H9 (cell line): Measurements from ENCODE around the gene MOB3A. TPM values are rescaled to one million over a fixed set of nuclear protein-coding genes. Genes with fewer than 3 reads are reported as not detected.

Experiments used
- DNase-seq: peaks from one replicate; pipeline ENCODE4 v3.0.0-alpha.2; 2017
- H2AFZ ChIP-seq: one replicate; pipeline ENCODE4 v1.6.1; 2013; ENCODE audit warnings: mild to moderate bottlenecking, low read length, control low read depth, moderate library complexity
- H2AK5ac ChIP-seq: 2 replicates; pipeline ENCODE4 v1.6.1; 2013; ENCODE audit warnings: low read length, control low read depth, mixed read lengths; ENCODE audit not compliant: insufficient read length
- H2BK120ac ChIP-seq: one replicate; pipeline ENCODE4 v1.6.1; 2013; ENCODE audit warnings: low read depth, mild to moderate bottlenecking, low read length, control low read depth, inconsistent platforms; ENCODE audit not compliant: poor library complexity, severe bottlenecking
- H2BK12ac ChIP-seq: 2 replicates; pipeline ENCODE4 v1.6.1; 2013; ENCODE audit warnings: low read length, control low read depth, mixed read lengths, low read depth; ENCODE audit not compliant: insufficient read length
- H2BK15ac ChIP-seq: 2 replicates; pipeline ENCODE4 v1.6.1; 2013; ENCODE audit warnings: low read depth, low read length, control low read depth
- H2BK20ac ChIP-seq: one replicate; pipeline ENCODE4 v1.6.1; 2013; ENCODE audit warnings: low read depth, mild to moderate bottlenecking, low read length, control low read depth, inconsistent platforms; ENCODE audit not compliant: poor library complexity, severe bottlenecking
- H2BK5ac ChIP-seq: 2 replicates; pipeline ENCODE4 v1.6.1; 2013; ENCODE audit warnings: low read length, control low read depth, mixed read lengths; ENCODE audit not compliant: insufficient read length
- H3K14ac ChIP-seq: 2 replicates; pipeline ENCODE4 v1.6.1; 2013; ENCODE audit warnings: low read length, control low read depth; ENCODE audit not compliant: insufficient read depth
- H3K18ac ChIP-seq: 2 replicates; pipeline ENCODE4 v1.6.1; 2013; ENCODE audit warnings: low read depth, mild to moderate bottlenecking, mixed read lengths, low read length, control low read depth; ENCODE audit not compliant: insufficient read length
- H3K23ac ChIP-seq: 2 replicates; pipeline ENCODE4 v1.6.1; 2013; ENCODE audit warnings: low read length, control low read depth, mixed read lengths, low read depth; ENCODE audit not compliant: insufficient read length
- H3K23me2 ChIP-seq: 2 replicates; pipeline ENCODE4 v1.6.1; 2013; ENCODE audit warnings: low read depth, mild to moderate bottlenecking, mixed read lengths, low read length, control low read depth; ENCODE audit not compliant: insufficient read length, poor library complexity, severe bottlenecking
- H3K27ac ChIP-seq: 2 replicates; pipeline ENCODE4 v1.5.1; 2013; ENCODE audit warnings: low read length, control low read depth, mixed read lengths, low read depth; ENCODE audit not compliant: insufficient read length
- H3K27me3 ChIP-seq: 2 replicates; pipeline ENCODE4 v1.6.1; 2013; ENCODE audit warnings: low read length, control low read depth, inconsistent platforms; ENCODE audit not compliant: insufficient read depth
- H3K4ac ChIP-seq: 2 replicates; pipeline ENCODE4 v1.6.1; 2013; ENCODE audit warnings: low read depth, mild to moderate bottlenecking, control low read depth, inconsistent platforms, low read length, moderate library complexity
- H3K4me1 ChIP-seq: 2 replicates; pipeline ENCODE4 v1.6.1; 2013; ENCODE audit warnings: low read length, control low read depth, inconsistent platforms; ENCODE audit not compliant: insufficient read depth
- H3K4me2 ChIP-seq: 2 replicates; pipeline ENCODE4 v1.6.1; 2013; ENCODE audit warnings: low read length, control low read depth, mixed read lengths; ENCODE audit not compliant: insufficient read length, insufficient read depth
- H3K56ac ChIP-seq: 2 replicates; pipeline ENCODE4 v1.6.1; 2013; ENCODE audit warnings: low read depth, mild to moderate bottlenecking, mixed read lengths, low read length, control low read depth; ENCODE audit not compliant: insufficient read length
- H3K79me1 ChIP-seq: 2 replicates; pipeline ENCODE4 v1.6.1; 2013; ENCODE audit warnings: low read depth, mild to moderate bottlenecking, moderate library complexity, low read length, control low read depth, inconsistent platforms; ENCODE audit not compliant: insufficient read depth, poor library complexity, severe bottlenecking
- H3K79me2 ChIP-seq: 2 replicates; pipeline ENCODE4 v1.6.1; 2013; ENCODE audit warnings: low read length, control low read depth, inconsistent platforms; ENCODE audit not compliant: insufficient read depth
- H3K9ac ChIP-seq: 2 replicates; pipeline ENCODE4 v1.6.1; 2013; ENCODE audit warnings: low read length, control low read depth, mixed read lengths; ENCODE audit not compliant: insufficient read length; ENCODE audit errors: extremely low read depth
- H3K9me3 ChIP-seq: one replicate; pipeline ENCODE4 v1.6.1; 2013; ENCODE audit warnings: low read depth, low read length, inconsistent platforms; ENCODE audit not compliant: control insufficient read depth
- H3T11ph ChIP-seq: one replicate; pipeline ENCODE4 v1.6.1; 2013; ENCODE audit warnings: mild to moderate bottlenecking, low read length, control low read depth, inconsistent platforms
- H4K20me1 ChIP-seq: one replicate; pipeline ENCODE4 v1.6.1; 2013; ENCODE audit not compliant: control insufficient read depth, insufficient read length, insufficient read depth
- H4K5ac ChIP-seq: 2 replicates; pipeline ENCODE4 v1.6.1; 2013; ENCODE audit warnings: low read depth, mild to moderate bottlenecking, mixed read lengths, low read length, control low read depth; ENCODE audit not compliant: insufficient read length
- H4K8ac ChIP-seq: replicated peaks from 2 replicates; pipeline ENCODE4 v1.6.1; 2013; ENCODE audit warnings: low read length, control low read depth, mixed read lengths, low read depth; ENCODE audit not compliant: insufficient read length
- H4K91ac ChIP-seq: 2 replicates; pipeline ENCODE4 v1.6.1; 2013; ENCODE audit warnings: low read depth, mild to moderate bottlenecking, moderate library complexity, mixed read lengths, low read length, control low read depth; ENCODE audit not compliant: insufficient read length
- H3K27ac Mint-ChIP-seq, 3 experiments: 2 replicates in 2 of 3; 3 replicates in 1 of 3; pipeline ENCODE4 v1.8.0; 2020 to 2021; ENCODE audit warnings: mixed read lengths in 3 of 3, mild to moderate bottlenecking in 1 of 3, moderate library complexity in 1 of 3
- H3K27me3 Mint-ChIP-seq: 2 replicates; pipeline ENCODE4 v1.8.0; 2021; ENCODE audit warnings: low read depth, mild to moderate bottlenecking, moderate library complexity, mixed read lengths
- H3K36me3 Mint-ChIP-seq, 3 experiments: 2 replicates in 2 of 3; 3 replicates in 1 of 3; pipeline ENCODE4 v1.8.0; 2020 to 2021; ENCODE audit warnings: low read depth in 3 of 3, mixed read lengths in 3 of 3; ENCODE audit not compliant: insufficient read depth in 1 of 3
- H3K4me1 Mint-ChIP-seq, 2 experiments: 2 replicates each; pipeline ENCODE4 v1.8.0; 2020; ENCODE audit warnings: mixed read lengths in 2 of 2
- H3K4me3 Mint-ChIP-seq, 2 experiments: 2 replicates in 1 of 2; 3 replicates in 1 of 2; pipeline ENCODE4 v1.8.0; 2020 to 2021; ENCODE audit warnings: mild to moderate bottlenecking in 2 of 2, mixed read lengths in 2 of 2, moderate library complexity in 1 of 2
- H3K9me3 Mint-ChIP-seq, 2 experiments: 2 replicates in 1 of 2; 3 replicates in 1 of 2; pipeline ENCODE4 v1.8.0; 2020; ENCODE audit warnings: mild to moderate bottlenecking in 2 of 2, mixed read lengths in 2 of 2, moderate library complexity in 1 of 2
- WGBS: extraction: QIAGEN DNeasy Blood & Tissue Kit; methylation state at CpG from one replicate; pipeline ENCODE4 v1.1.7; 2013; ENCODE audit warnings: missing lambda C conversion rate, low lambda C conversion rate, mixed read lengths; ENCODE audit not compliant: insufficient read length; ENCODE audit errors: extremely low coverage; 5-methylcytosine and 5-hydroxymethylcytosine counted together
- total RNA-seq: library from RNA; stranded (reverse); gene quantifications from 2 replicates; pipeline ENCODE4 v1.2.1, GENCODE V29; 2021
- TF ChIP-seq, protein P1 (sequence below): fragments of 200-600 bp; sonication (generic); conservative IDR thresholded peaks from 3 replicates; pipeline ENCODE4 v1.8.0; 2021; ENCODE audit warnings: antibody characterized with exemption, mild to moderate bottlenecking

Gene MOB3A
- total RNA-seq, 1 experiment from 2014 or later, result 11.5 TPM

DNA sequence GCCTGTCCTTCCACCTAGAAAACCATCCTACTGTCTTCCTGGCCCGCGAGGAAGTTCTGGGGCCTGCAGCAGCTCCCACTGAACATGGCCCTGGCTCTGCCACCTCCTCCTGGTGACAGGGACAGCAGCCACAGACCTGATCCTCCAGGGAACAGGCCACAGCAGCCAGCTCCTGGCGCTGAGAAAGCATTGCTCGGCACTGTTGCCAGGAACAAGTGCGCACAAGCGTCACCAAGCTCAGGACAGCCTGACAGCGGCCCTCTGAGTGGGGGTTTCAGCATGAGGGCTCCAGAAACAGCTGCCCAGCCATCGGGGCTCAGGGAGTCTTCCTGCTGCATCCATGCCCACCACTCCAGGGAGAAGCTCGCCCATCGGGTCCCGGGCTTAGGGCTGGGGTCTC is 33.4 kb upstream of the MOB3A start:
- TF ChIP-seq, protein P1, sequence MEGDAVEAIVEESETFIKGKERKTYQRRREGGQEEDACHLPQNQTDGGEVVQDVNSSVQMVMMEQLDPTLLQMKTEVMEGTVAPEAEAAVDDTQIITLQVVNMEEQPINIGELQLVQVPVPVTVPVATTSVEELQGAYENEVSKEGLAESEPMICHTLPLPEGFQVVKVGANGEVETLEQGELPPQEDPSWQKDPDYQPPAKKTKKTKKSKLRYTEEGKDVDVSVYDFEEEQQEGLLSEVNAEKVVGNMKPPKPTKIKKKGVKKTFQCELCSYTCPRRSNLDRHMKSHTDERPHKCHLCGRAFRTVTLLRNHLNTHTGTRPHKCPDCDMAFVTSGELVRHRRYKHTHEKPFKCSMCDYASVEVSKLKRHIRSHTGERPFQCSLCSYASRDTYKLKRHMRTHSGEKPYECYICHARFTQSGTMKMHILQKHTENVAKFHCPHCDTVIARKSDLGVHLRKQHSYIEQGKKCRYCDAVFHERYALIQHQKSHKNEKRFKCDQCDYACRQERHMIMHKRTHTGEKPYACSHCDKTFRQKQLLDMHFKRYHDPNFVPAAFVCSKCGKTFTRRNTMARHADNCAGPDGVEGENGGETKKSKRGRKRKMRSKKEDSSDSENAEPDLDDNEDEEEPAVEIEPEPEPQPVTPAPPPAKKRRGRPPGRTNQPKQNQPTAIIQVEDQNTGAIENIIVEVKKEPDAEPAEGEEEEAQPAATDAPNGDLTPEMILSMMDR, result no peak
- no peak for DNase-seq
- Histone ChIP-seq H3K27ac (no peak overlapping the region), H4K8ac (no peak overlapping the region), H2BK5ac (no peak overlapping the region), H2BK15ac (no peak overlapping the region), H3K9me3 (no peaks in the 10 kb centered on the region), H2BK12ac (no peak overlapping the region), H2AFZ (no peak overlapping the region), H3K9ac (no peak overlapping the region), H3K23me2 (no peaks in the 10 kb centered on the region), H3K14ac (no peak overlapping the region), H3K23ac (no peak overlapping the region), H3K4me1 (no peaks in the 10 kb centered on the region), H4K91ac (no peak overlapping the region), H3K27me3 (no peaks in the 10 kb centered on the region), H3K79me2 (no peaks in the 10 kb centered on the region), H3T11ph (no peak overlapping the region), H2BK20ac (no peak overlapping the region), H4K5ac (no peak overlapping the region), H2AK5ac (no peak overlapping the region), H4K20me1 (no peaks in the 10 kb centered on the region), H3K56ac (no peak overlapping the region), H3K4ac (no peak overlapping the region), H3K4me2 (no peak overlapping the region), H3K18ac (no peak overlapping the region), H2BK120ac (no peak overlapping the region), H3K79me1 (no peaks in the 10 kb centered on the region)
- Mint-ChIP-seq H3K4me3 (no peak overlapping the region), H3K27me3 (no peaks in the 10 kb centered on the region), H3K9me3 (no peaks in the 10 kb centered on the region), H3K36me3 (peaks cover 25 to 67% (median 60%) of the 10 kb centered on the region in 3 experiments; a peak in 6 of 7 replicates), H3K27ac (0 out of 7 replicates have a peak overlapping the region, but pooled peaks of 1 of the 3 experiments have one; percentile 62), H3K4me1 (no peaks in the 10 kb centered on the region)
- WGBS, result no CpG with 5 or more reads among the region's 11 CpGs
